Fibroblast of lung (primary cell): Measurements from ENCODE around the gene EML4.

Source experiments
- EZH2 ChIP-seq: IDR thresholded peaks from 2 replicates; pipeline ENCODE4 v1.5.1; 2012; ENCODE audit warnings: low read length, control low read depth, mild to moderate bottlenecking; ENCODE audit errors: missing control alignments
- TF ChIP-seq, protein P1 (sequence below), 2 donors: IDR thresholded peaks in 1 of 2; conservative IDR thresholded peaks in 1 of 2; 1 replicate in 1 of 2; 2 replicates in 1 of 2; pipeline ENCODE4 v1.5.1; 2011 to 2012; ENCODE audit warnings: low read length in 2 of 2, control low read depth in 1 of 2, inconsistent platforms in 1 of 2, low read depth in 1 of 2, mild to moderate bottlenecking in 1 of 2

DNA sequence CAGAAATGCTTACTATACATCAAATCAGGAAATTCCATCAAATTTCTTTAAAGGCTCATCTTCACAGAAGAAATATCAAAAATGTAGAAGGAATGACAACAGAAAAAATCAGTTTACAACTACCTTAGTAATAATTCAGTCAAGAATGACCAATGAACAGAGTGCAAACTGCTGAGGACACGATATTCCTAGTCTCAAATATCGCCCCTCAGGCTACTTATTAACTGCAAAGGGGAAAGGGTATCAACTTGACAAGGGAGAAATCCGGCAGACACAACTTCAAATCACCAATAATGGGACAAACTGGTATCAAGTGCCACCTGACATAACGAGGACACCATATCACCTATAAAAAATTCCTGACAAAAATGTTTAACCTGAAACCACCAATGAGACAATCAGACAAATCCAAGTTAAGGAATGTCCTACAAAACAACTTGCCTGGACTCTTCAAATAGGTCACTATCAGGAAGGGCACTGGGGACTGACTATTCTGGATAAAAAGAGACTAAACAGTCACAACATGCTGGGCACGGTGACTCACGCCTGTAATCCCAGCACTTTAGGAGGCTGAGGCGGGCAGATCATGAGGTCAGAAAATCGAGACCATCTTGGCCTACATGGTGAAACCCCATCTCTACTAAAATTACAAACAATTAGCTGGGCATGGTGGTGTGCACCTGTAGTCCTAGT is 179.1 kb downstream of the EML4 start:
- TF ChIP-seq, protein P1, sequence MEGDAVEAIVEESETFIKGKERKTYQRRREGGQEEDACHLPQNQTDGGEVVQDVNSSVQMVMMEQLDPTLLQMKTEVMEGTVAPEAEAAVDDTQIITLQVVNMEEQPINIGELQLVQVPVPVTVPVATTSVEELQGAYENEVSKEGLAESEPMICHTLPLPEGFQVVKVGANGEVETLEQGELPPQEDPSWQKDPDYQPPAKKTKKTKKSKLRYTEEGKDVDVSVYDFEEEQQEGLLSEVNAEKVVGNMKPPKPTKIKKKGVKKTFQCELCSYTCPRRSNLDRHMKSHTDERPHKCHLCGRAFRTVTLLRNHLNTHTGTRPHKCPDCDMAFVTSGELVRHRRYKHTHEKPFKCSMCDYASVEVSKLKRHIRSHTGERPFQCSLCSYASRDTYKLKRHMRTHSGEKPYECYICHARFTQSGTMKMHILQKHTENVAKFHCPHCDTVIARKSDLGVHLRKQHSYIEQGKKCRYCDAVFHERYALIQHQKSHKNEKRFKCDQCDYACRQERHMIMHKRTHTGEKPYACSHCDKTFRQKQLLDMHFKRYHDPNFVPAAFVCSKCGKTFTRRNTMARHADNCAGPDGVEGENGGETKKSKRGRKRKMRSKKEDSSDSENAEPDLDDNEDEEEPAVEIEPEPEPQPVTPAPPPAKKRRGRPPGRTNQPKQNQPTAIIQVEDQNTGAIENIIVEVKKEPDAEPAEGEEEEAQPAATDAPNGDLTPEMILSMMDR (conservative IDR thresholded peaks at IDR 0.05 in 1 of 2, IDR thresholded peaks at IDR 0.05 in 1 of 2; ENCODE audit: low read depth in 1 of 2, low read length in 2 of 2), result no peak
- no peak for TF ChIP-seq EZH2
